ENCODE measurements around the gene RXYLT1. TPM values are rescaled to one million over a fixed set of nuclear protein-coding genes. Genes with fewer than 3 reads are reported as not detected.

Gene RXYLT1
- total RNA-seq, 2 donors from 2014 or later: 11.2 to 15.0 TPM

GRCh38 chr12:63777340-63777739, 2.4 kb upstream of the RXYLT1 start:
- TF ChIP-seq, protein P1, sequence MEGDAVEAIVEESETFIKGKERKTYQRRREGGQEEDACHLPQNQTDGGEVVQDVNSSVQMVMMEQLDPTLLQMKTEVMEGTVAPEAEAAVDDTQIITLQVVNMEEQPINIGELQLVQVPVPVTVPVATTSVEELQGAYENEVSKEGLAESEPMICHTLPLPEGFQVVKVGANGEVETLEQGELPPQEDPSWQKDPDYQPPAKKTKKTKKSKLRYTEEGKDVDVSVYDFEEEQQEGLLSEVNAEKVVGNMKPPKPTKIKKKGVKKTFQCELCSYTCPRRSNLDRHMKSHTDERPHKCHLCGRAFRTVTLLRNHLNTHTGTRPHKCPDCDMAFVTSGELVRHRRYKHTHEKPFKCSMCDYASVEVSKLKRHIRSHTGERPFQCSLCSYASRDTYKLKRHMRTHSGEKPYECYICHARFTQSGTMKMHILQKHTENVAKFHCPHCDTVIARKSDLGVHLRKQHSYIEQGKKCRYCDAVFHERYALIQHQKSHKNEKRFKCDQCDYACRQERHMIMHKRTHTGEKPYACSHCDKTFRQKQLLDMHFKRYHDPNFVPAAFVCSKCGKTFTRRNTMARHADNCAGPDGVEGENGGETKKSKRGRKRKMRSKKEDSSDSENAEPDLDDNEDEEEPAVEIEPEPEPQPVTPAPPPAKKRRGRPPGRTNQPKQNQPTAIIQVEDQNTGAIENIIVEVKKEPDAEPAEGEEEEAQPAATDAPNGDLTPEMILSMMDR (IDR thresholded peaks at IDR 0.05): no peak
- Histone ChIP-seq H3K4me1 (peaks cover 7% of the 10 kb centered on the region), H3K36me3 (no peaks in the 10 kb centered on the region), H3K27ac (no peak overlapping the region), H3K27me3 (no peaks in the 10 kb centered on the region), H3K9me3 (no peaks in the 10 kb centered on the region), H3K9ac (ENCODE audit: low read depth in 2 of 2, low read length in 2 of 2) (no peak overlapping the region), H3K4me3 (no peak overlapping the region)
- intact Hi-C loops (cut with DNase I): no loop called here
- no peak for DNase-seq

- Histone ChIP-seq H3K36me3 (no peaks in the 10 kb centered on the region), H3K4me3 (no peak overlapping the region), H3K9ac (ENCODE audit: low read depth in 2 of 2, low read length in 2 of 2) (no peak overlapping the region), H3K9me3 (no peaks in the 10 kb centered on the region), H3K27ac (no peak overlapping the region), H3K4me1 (peaks cover 7% of the 10 kb centered on the region), H3K27me3 (no peaks in the 10 kb centered on the region)
- TF ChIP-seq, protein P1 (IDR thresholded peaks at IDR 0.05): no peak
- intact Hi-C loops (cut with DNase I): no loop called here
- no peak for DNase-seq
Measured at GRCh38 chr12:63782466-63782865, 2.8 kb downstream of the RXYLT1 start.

DNA sequence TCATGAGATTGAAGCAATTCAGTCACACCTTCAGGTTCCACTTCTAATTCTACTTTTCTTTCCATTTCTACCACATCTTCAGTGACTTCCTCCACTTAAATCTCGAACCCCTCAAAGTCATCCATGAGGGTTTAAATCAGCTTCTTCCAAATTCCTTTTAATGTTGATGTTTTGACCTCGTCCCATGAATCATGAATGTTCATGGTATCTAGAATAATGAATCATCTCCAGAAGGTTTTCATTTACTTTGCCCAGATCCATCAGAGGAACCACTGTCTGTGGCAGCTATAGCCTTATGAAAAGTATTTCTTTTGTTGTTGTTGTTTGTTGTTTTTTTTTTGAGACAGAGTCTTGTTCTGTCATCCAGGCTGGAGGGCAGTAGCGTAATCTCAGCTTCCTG, 7.6 kb downstream of the RXYLT1 start:
- no peak for DNase-seq
- H3K27me3 ChIP-seq: no peaks in the 10 kb centered on the region
- no peak overlapping the region for H3K27ac ChIP-seq
- intact Hi-C loops (cut with DNase I): no loop called here
- TF ChIP-seq, protein P1 (IDR thresholded peaks at IDR 0.05): no peak
- no peak overlapping the region for H3K4me3 ChIP-seq
- H3K36me3 ChIP-seq: no peaks in the 10 kb centered on the region
- no peaks in the 10 kb centered on the region for H3K9me3 ChIP-seq
- no peak overlapping the region for H3K9ac ChIP-seq (ENCODE audit: low read depth in 2 of 2, low read length in 2 of 2)
- no peaks in the 10 kb centered on the region for H3K4me1 ChIP-seq

DNA sequence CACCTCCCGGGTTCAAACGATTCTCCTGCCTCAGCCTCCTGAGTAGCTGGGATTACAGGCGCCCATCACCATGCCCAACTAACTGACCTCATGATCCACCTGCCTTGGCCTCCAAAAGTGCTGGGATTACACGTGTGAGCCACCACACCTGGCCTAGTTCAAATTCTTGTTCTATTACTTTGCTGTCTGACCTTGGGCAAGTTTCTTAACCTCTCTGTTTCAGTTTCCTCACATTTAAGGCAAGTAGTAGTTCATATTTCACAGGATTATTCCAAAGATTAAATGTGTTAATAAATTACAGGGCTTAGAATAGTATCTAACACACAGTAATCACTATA, 10.9 kb downstream of the RXYLT1 start:
- Histone ChIP-seq H3K27ac (no peak overlapping the region), H3K36me3 (no peaks in the 10 kb centered on the region), H3K4me1 (no peaks in the 10 kb centered on the region), H3K9ac (ENCODE audit: low read depth in 2 of 2, low read length in 2 of 2) (no peak overlapping the region), H3K4me3 (no peak overlapping the region), H3K27me3 (no peaks in the 10 kb centered on the region), H3K9me3 (no peaks in the 10 kb centered on the region)
- intact Hi-C loops (cut with DNase I): loop anchor here (10.0 kb wide), 1 partner anchor 366 kb away; no protein-coding TSS in a partner anchor
- TF ChIP-seq, protein P1 (IDR thresholded peaks at IDR 0.05): no peak
- no peak for DNase-seq

DNA sequence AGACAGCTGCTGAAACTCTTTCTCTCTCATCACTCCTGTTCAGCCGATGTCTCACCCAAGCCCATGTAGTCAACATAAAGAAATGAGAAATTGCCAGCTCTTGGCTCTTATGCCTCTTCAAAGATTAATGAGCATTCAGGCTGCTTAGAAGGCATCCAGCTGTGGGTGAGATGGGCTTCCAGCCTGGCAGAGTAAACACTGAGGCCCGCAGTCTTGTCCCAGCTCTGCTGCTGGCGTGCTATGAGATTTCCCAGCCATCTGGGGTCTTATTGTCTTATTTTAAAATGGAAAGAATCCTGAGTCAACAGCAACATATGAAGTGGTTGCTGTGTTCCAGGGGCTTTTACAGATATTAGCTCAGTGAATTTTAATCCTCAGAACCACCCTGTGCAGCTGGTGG, 12.6 kb downstream of the RXYLT1 start:
- no peak overlapping the region for H3K9ac ChIP-seq (ENCODE audit: low read depth in 2 of 2, low read length in 2 of 2)
- no peaks in the 10 kb centered on the region for H3K4me1 ChIP-seq
- no peak for DNase-seq
- no peaks in the 10 kb centered on the region for H3K27me3 ChIP-seq
- TF ChIP-seq, protein P1 (IDR thresholded peaks at IDR 0.05): no peak
- no peak overlapping the region for H3K4me3 ChIP-seq
- H3K36me3 ChIP-seq: no peaks in the 10 kb centered on the region
- intact Hi-C loops (cut with DNase I): loop anchor here (10.0 kb wide), 1 partner anchor 368 kb away; no protein-coding TSS in a partner anchor
- no peak overlapping the region for H3K27ac ChIP-seq
- no peaks in the 10 kb centered on the region for H3K9me3 ChIP-seq
